HG03457 (cell line): ENCODE results near the gene TGFBR2.

ENCODE experiments used
- ATAC-seq: cut with Tn5 transposase; IDR thresholded peaks from one replicate; pipeline ENCODE4 v1.9.1; 2021; ENCODE audit warnings: moderate number of reproducible peaks; ENCODE audit not compliant: unreplicated experiment

TGFBR2 gene

GRCh38 chr3:30600572-30600971 lies 5.8 kb upstream of the TGFBR2 start:
- no peak for ATAC-seq

GRCh38 chr3:30602946-30603345 lies 3.5 kb upstream of the TGFBR2 start:
- no peak for ATAC-seq

GRCh38 chr3:30604093-30604492 lies 2.3 kb upstream of the TGFBR2 start:
- no peak for ATAC-seq

- no peak for ATAC-seq
Observed at GRCh38 chr3:30604558-30604957, 1.8 kb upstream of the TGFBR2 start.

- ATAC-seq = no peak
Observed at GRCh38 chr3:30605005-30605404, 1.4 kb upstream of the TGFBR2 start.

- no peak for ATAC-seq
Observed at GRCh38 chr3:30605706-30606300, 598 bp upstream of the TGFBR2 start.

- ATAC-seq = peak; percentile 33
Observed at GRCh38 chr3:30607032-30607833, 832 bp downstream of the TGFBR2 start.

GRCh38 chr3:30608598-30608947 lies 2.2 kb downstream of the TGFBR2 start:
- ATAC-seq = no peak

- ATAC-seq = no peak
Observed at GRCh38 chr3:30609930-30610701, 3.7 kb downstream of the TGFBR2 start.

GRCh38 chr3:30610702-30611368 lies 4.4 kb downstream of the TGFBR2 start:
- ATAC-seq = no peak

- ATAC-seq = no peak
Observed at GRCh38 chr3:30611613-30612436, 5.4 kb downstream of the TGFBR2 start.

- ATAC-seq = no peak
Observed at GRCh38 chr3:30612437-30613132, 6.2 kb downstream of the TGFBR2 start.

GRCh38 chr3:30613133-30613825 lies 6.9 kb downstream of the TGFBR2 start:
- ATAC-seq = no peak

GRCh38 chr3:30614373-30614772 lies 8.0 kb downstream of the TGFBR2 start:
- no peak for ATAC-seq

- ATAC-seq = no peak
Observed at GRCh38 chr3:30614943-30615342, 8.5 kb downstream of the TGFBR2 start.

GRCh38 chr3:30615615-30616346 lies 9.4 kb downstream of the TGFBR2 start:
- no peak for ATAC-seq

- ATAC-seq = no peak
Observed at GRCh38 chr3:30616347-30617027, 10.1 kb downstream of the TGFBR2 start.

GRCh38 chr3:30617069-30617468 lies 10.7 kb downstream of the TGFBR2 start:
- no peak for ATAC-seq
